Mucosa of stomach (tissue), 1 donor: ENCODE data around the gene ELFN1.

Source experiments
- H3K27me3 ChIP-seq: one replicate; pipeline ENCODE4 v1.7.0; 2013; ENCODE audit warnings: mild to moderate bottlenecking, low read length; ENCODE audit not compliant: control insufficient read depth, insufficient read depth
- H3K36me3 ChIP-seq: one replicate; pipeline ENCODE4 v1.7.0; 2013; ENCODE audit warnings: low read length; ENCODE audit not compliant: control insufficient read depth, insufficient read depth
- H3K4me1 ChIP-seq: one replicate; pipeline ENCODE4 v1.7.0; 2013; ENCODE audit warnings: mild to moderate bottlenecking, low read length; ENCODE audit not compliant: control insufficient read depth, insufficient read depth
- H3K4me3 ChIP-seq: one replicate; pipeline ENCODE4 v1.7.0; 2013; ENCODE audit warnings: low read length
- H3K9ac ChIP-seq: one replicate; pipeline ENCODE4 v1.7.0; 2013; ENCODE audit warnings: mild to moderate bottlenecking, low read length, moderate library complexity
- H3K9me3 ChIP-seq: one replicate; pipeline ENCODE4 v1.7.0; 2013; ENCODE audit warnings: mild to moderate bottlenecking, low read length, moderate library complexity; ENCODE audit not compliant: control insufficient read depth
- donor health status: Pancreatic carcinoma.

ELFN1 gene

DNA sequence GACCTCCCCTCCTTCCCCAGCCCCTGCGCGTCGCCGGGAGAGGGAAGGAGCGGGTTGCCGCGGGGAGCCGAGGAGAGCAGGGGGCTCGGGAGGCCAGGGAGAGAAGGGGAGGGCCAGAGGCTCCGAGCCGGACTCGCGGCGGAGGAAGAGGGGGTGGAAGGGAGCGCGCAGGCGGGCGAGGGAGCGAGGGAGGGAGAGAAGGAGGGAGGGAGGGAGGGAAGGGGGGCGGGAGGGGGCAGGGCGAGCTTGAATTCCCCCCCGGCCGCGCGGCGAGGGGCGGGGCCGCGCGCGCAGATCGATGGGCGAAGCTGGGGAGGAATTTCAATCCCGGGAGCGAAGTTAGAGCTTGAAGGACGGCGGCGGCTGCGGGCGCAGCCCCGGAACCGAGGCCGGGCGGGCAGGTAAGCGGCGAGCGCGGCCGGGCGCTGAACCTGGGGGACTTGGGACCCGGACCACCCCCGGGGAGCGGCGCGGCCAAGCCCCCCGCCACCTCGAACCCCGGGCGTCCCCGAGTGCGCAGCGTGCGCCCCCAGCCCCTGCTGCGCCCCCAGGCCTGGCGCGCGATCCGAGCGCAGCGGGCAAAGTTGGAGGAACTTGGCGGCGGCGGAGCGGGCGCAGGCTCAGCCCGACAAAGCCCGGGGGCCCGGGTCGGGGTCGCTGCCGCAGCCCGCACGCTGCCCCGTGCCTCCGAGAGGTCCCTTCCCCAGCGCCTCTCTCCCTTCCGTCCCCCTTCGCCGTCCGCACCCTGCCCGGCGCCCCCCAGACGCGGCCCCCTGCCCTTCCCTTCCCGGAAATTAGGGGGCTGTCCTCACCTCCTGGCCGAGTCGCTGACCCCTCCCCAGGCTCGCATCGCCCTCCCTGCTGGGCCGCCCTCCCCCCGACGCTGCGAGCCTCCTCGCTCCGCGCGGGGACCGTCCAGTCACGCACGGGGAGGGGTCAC, at the start of gene ELFN1:
Gene ELFN1, plus strand, starts transcription at position 324 of the 940 bp plus-strand sequence. CDS start 74,320 bp downstream, outside the sequence.
- H3K36me3 ChIP-seq: no peaks in the 10 kb centered on the region
- peaks cover 68% of the 10 kb centered on the region for H3K27me3 ChIP-seq
- H3K4me1 ChIP-seq: no peaks in the 10 kb centered on the region
- no peak within 1 kb of the TSS for H3K9ac ChIP-seq
- H3K9me3 ChIP-seq: no peaks in the 10 kb centered on the region
- H3K4me3 ChIP-seq: no peak within 1 kb of the TSS

GRCh38 chr7:1620835-1621234, 49.2 kb upstream of the ELFN1 start:
- no peaks in the 10 kb centered on the region for H3K9me3 ChIP-seq
- no peak overlapping the region for H3K4me3 ChIP-seq
- no peaks in the 10 kb centered on the region for H3K4me1 ChIP-seq
- H3K9ac ChIP-seq: no peak overlapping the region
- no peaks in the 10 kb centered on the region for H3K27me3 ChIP-seq
- no peaks in the 10 kb centered on the region for H3K36me3 ChIP-seq

DNA sequence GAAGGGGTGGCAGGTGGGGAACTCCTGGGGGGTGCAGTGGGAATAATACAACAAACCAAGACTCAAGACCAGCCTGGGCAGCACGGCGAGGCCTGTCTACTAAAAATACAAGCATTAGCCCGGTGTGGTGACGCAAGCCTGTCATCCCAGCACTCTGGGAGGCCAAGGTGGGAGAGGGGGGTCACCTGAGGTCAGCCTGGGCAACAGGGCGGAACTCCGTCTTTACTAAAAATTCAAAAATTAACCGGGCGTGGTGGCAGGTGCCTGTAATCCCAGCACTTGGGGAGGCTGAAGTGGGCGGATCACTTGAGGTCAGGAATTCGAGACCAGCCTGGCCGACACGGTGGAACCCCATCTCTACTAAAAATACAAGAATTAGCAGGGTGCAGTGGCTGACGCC, 48.4 kb upstream of the ELFN1 start:
- no peak overlapping the region for H3K4me3 ChIP-seq
- no peaks in the 10 kb centered on the region for H3K36me3 ChIP-seq
- H3K4me1 ChIP-seq: no peaks in the 10 kb centered on the region
- no peak overlapping the region for H3K9ac ChIP-seq
- no peaks in the 10 kb centered on the region for H3K9me3 ChIP-seq
- no peaks in the 10 kb centered on the region for H3K27me3 ChIP-seq

GRCh38 chr7:1622441-1622840, 47.6 kb upstream of the ELFN1 start:
- Histone ChIP-seq H3K9ac (no peak overlapping the region), H3K9me3 (no peaks in the 10 kb centered on the region), H3K4me3 (no peak overlapping the region), H3K4me1 (no peaks in the 10 kb centered on the region), H3K36me3 (no peaks in the 10 kb centered on the region), H3K27me3 (no peaks in the 10 kb centered on the region)

DNA sequence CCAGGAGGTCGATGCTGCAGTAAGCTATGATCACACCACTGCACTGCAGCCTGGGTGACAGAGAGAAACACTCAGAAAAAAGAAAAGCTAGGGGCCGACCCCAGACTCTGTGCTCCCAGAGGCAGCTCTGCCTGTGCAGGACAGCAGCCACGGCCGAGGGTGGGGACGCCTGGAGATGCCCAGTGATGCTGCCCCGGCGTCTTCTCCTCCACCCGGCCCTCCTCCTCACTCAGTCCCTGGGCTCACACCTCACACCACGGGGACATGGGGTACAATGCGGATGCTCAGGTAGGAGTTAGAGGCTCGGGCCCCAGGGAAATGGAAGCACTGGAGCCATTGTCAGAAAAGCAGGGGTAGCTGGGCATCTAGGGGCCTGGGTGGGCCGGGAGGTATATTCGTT, 46.3 kb upstream of the ELFN1 start:
- H3K36me3 ChIP-seq: no peaks in the 10 kb centered on the region
- H3K9ac ChIP-seq: no peak overlapping the region
- no peaks in the 10 kb centered on the region for H3K27me3 ChIP-seq
- H3K4me1 ChIP-seq: no peaks in the 10 kb centered on the region
- H3K4me3 ChIP-seq: no peak overlapping the region
- no peaks in the 10 kb centered on the region for H3K9me3 ChIP-seq

DNA sequence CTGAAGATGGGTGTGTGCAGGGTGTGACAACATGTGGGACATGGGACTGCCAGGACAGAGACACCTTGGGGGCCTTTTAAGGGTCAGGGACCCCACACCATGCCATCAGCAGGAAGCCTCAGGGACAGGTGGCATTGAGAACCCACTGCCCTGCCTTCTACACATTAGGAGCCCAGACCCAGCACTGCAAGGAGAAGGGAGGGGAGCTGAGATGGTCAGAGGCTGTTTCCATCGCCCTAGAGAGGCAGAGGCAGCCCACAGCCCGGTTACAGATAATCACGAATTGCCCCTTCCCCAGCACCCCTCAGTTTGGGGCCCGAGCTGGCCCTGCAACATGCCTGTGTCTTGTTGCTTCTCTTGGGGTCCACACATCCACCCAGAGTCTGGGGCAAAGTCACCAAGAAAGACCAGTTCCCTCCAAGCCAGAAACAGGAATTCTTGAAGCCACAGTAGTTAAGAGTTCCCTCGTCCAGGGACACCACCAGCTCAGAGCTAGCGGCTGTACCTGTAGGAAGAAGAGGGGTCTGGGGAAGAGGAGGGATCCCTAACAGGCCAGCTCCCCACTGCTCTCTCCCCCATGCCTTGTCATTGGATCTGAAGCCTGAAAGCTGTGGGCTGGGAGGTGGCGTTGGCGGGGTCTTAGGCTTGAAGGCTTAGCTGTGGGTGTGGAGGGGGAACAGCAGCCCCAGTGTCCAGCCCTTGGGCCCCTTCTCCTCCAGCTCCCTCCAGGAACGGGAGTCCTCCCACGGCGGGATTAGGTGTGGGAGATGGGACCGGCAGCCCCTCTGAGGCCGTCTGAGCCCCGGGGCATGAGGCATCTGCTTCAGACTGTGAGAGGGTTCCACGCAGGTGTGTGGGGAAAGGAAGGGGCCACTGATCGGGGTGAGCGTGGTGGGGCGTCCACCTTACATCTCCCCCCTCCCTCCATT, 44.8 kb upstream of the ELFN1 start:
- no peaks in the 10 kb centered on the region for H3K27me3 ChIP-seq

GRCh38 chr7:1626769-1627168, 43.3 kb upstream of the ELFN1 start:
- Histone ChIP-seq H3K4me1 (no peaks in the 10 kb centered on the region), H3K9ac (no peak overlapping the region), H3K36me3 (no peaks in the 10 kb centered on the region), H3K27me3 (no peaks in the 10 kb centered on the region), H3K9me3 (no peaks in the 10 kb centered on the region), H3K4me3 (no peak overlapping the region)

More for the DNA sequence above, 44.8 kb upstream of the ELFN1 start:
- no peak overlapping the region for H3K9ac ChIP-seq
- H3K36me3 ChIP-seq: no peaks in the 10 kb centered on the region
- no peaks in the 10 kb centered on the region for H3K9me3 ChIP-seq
- no peak overlapping the region for H3K4me3 ChIP-seq
- H3K4me1 ChIP-seq: no peaks in the 10 kb centered on the region

DNA sequence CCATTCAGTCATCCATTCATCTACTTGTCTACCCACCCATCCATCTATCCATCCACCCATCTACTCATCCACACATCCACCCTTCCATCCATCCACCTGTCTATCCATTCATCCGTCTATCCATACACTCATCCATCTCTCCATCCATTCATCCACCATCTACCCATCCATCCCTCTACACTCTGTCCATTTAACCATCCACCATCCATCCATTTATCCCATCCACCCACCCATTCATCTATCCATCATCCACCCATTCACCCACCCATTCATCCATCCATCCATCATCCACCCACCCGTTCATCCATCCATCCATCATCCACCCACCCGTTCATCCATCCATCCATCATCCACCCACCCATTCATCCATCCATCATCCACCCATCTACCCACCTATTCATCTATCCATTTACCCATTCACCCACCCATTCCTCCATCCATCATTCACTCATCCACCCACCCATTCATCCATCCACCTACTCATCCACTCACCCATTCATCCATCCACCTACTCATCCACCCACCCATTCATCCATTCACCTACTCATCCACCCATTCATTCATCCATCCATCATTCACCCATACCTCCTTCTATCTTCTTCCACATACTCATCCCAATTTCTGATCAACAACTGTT, 39.3 kb upstream of the ELFN1 start:
- Histone ChIP-seq H3K9me3 (peaks cover 5% of the 10 kb centered on the region), H3K9ac (no peak overlapping the region), H3K4me1 (no peaks in the 10 kb centered on the region), H3K4me3 (no peak overlapping the region), H3K36me3 (no peaks in the 10 kb centered on the region), H3K27me3 (no peaks in the 10 kb centered on the region)

DNA sequence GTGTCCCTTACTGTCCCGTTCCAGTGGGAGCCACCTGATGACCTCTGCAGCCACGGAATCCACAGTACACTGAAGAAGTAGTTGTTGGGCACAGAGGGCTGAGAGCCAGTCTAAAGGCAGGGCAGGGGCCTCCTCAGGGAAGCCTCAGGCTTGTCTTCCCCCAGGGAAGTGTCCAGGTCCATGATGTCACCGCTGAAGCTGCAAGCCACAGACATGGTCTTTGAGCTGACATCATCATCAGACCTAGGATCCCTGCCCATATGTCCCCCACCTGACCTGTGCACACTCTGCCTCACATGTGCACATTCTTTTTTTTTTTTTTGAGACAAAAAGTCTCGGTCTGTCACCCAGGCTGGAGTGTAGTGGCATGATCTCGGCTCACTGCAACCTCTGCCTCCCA, 38.4 kb upstream of the ELFN1 start:
- Histone ChIP-seq H3K4me3 (no peak overlapping the region), H3K9me3 (peaks cover 5% of the 10 kb centered on the region), H3K36me3 (no peaks in the 10 kb centered on the region), H3K9ac (no peak overlapping the region), H3K27me3 (no peaks in the 10 kb centered on the region), H3K4me1 (no peaks in the 10 kb centered on the region)

DNA sequence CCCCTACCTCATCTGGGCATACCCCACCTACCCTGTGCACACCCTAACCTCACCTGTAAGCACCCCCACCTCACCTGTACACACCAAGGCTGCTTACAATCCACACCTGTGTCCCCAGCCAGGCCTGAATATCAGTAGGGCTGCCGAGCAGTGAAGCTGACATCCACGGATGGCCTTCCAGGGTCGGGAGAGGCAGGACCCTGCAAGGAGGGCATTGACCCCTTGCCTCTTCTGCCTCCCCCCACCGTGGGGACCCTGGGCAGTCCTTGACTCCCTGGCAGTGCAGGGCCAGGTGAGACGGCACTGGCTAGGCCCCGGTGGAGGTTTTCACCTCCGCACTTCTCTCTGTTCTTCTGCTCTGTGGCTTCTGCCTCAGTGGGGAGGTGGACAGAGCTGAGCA, 37.6 kb upstream of the ELFN1 start:
- Histone ChIP-seq H3K27me3 (no peaks in the 10 kb centered on the region), H3K4me1 (no peaks in the 10 kb centered on the region), H3K9ac (no peak overlapping the region), H3K36me3 (no peaks in the 10 kb centered on the region), H3K4me3 (no peak overlapping the region), H3K9me3 (peaks cover 10% of the 10 kb centered on the region)

DNA sequence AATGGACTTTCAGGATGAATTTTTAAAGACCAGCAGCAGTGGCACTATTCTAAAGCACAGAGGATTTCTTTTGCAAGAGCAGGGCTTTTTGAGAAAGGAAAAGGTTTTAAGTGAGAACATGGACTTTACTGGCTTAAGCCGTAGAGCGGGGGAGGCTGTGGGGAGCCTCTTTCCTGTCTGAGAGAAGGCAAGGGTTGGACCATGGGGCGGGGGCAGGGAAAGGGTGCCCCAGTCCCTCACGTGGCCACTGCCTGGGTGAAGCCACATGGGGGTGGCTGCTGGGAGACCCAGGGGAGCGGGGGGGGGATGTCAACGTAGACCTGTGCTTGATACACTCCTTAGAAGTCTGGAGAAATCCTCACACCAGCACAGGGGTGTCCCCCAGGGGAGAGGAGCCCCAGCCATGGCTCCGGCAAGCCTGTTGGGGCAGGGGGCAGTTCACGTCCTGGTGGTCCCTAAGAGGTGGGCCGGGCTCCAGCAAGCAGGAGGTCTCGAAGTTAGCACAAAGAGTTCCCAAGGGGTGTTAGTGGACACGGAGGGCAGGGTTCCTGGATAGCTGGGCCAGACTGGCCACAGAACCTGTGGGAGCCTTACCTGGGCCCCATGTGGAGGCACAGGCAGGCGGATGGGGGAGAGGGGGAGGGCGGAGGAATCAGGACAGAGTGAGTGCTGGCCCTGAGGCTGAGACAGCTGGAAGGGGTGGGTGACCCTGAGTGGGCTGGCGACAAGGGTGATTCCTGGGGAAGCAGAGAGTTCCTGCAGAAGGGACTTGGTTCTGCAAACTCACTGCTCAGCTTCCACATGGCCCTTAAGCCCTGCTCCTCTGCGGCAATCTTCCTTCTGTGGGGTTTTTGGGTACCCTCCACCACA, 36.9 kb upstream of the ELFN1 start:
- H3K27me3 ChIP-seq: no peaks in the 10 kb centered on the region
- no peak overlapping the region for H3K9ac ChIP-seq
- peaks cover 10% of the 10 kb centered on the region for H3K9me3 ChIP-seq
- no peaks in the 10 kb centered on the region for H3K4me1 ChIP-seq
- no peaks in the 10 kb centered on the region for H3K36me3 ChIP-seq
- H3K4me3 ChIP-seq: no peak overlapping the region
